Gastroesophageal sphincter (tissue), 4 donors: ENCODE data around the gene ARPC4. TPM values are rescaled to one million over a fixed set of nuclear protein-coding genes. Genes with fewer than 3 reads are reported as not detected.
A peak's percentile ranks its signal among the peaks of the same experiment; 100 is the strongest.

Experiments used
- ATAC-seq: fragments of 150-250 bp; one replicate; pipeline ENCODE4 v1.9.1; 2016; ENCODE audit warnings: mild to moderate bottlenecking, moderate library complexity
- H3K27ac ChIP-seq, 4 donors: fragments of 200-600 bp; sonication (generic) in 3 of 4; 1 replicate in 3 of 4; 2 replicates in 1 of 4; pipeline ENCODE4 v1.5.1; 2016 to 2019
- H3K27me3 ChIP-seq: fragments of 200-600 bp; sonication (generic); one replicate; pipeline ENCODE4 v1.5.1; 2019
- H3K36me3 ChIP-seq, 2 donors: fragments of 200-600 bp; sonication (generic); one replicate each; pipeline ENCODE4 v1.5.1; 2019; ENCODE audit warnings: control low read depth in 1 of 2
- H3K4me1 ChIP-seq, 3 donors: fragments of 200-600 bp; sonication (generic); 1 replicate in 2 of 3; 2 replicates in 1 of 3; pipeline ENCODE4 v1.5.1; 2016 to 2019; ENCODE audit warnings: control low read depth in 2 of 3
- H3K4me3 ChIP-seq, 2 donors: fragments of 200-600 bp; sonication (generic); one replicate each; pipeline ENCODE4 v1.5.1; 2019; ENCODE audit warnings: mild to moderate bottlenecking in 1 of 2, moderate library complexity in 1 of 2
- H3K9me3 ChIP-seq, 3 donors: fragments of 200-600 bp; sonication (generic); one replicate each; pipeline ENCODE4 v1.5.1; 2017 to 2019; ENCODE audit warnings: control low read depth in 2 of 3
- CTCF ChIP-seq, 4 experiments: fragments of 200-600 bp in 2 of 4; fragments of 450-650 bp in 2 of 4; sonication (generic) in 1 of 4; IDR thresholded peaks; one replicate each; pipeline ENCODE4 v1.5.1; 2017 to 2019; ENCODE audit warnings: antibody characterized with exemption in 4 of 4, mild to moderate bottlenecking in 2 of 4, moderate library complexity in 2 of 4
- EP300 ChIP-seq: sonication (generic); formaldehyde crosslinking; IDR thresholded peaks from one replicate; pipeline ENCODE4 v1.6.1; 2017; ENCODE audit warnings: antibody characterized with exemption, mild to moderate bottlenecking
- POLR2A ChIP-seq, 2 donors: fragments of 450-650 bp; IDR thresholded peaks; one replicate each; pipeline ENCODE4 v1.6.1; 2017; ENCODE audit warnings: antibody characterized with exemption in 2 of 2, mild to moderate bottlenecking in 2 of 2, moderate library complexity in 1 of 2
- POLR2AphosphoS5 ChIP-seq: sonication (generic); formaldehyde crosslinking; IDR thresholded peaks from one replicate; pipeline ENCODE4 v1.6.1; 2017; ENCODE audit warnings: antibody characterized with exemption
- WGBS, 2 donors: methylation state at CpG; one replicate each; pipeline ENCODE4 v1.1.5; 2018; ENCODE audit warnings: low coverage in 1 of 2; 5-methylcytosine and 5-hydroxymethylcytosine counted together
- total RNA-seq, 4 donors: library from RNA; depleted of rRNA; stranded (reverse); fragments of >200 nt; gene quantifications; one replicate each; pipeline ENCODE4 v1.1.0, GENCODE V29; 2016

Gene ARPC4
- total RNA-seq, 4 donors from 2014 or later, result 157 to 203 (median 171) TPM

GRCh38 chr3:9776896-9777693 lies 15.8 kb upstream of the ARPC4 start:
- Histone ChIP-seq H3K9me3 (peaks cover 0 to 1% (median 0%) of the 10 kb centered on the region in 3 donors), H3K27me3 (no peaks in the 10 kb centered on the region), H3K4me3 (no peak overlapping the region), H3K36me3 (peaks cover 0 to 32% of the 10 kb centered on the region in 2 donors), H3K4me1 (peaks cover 0 to 15% (median 0%) of the 10 kb centered on the region in 3 donors), H3K27ac (no peak overlapping the region)
- WGBS, 2 donors, result 65 to 91% methylated on average over 5 of the region's 5 CpGs
- ATAC-seq, result no peak
- TF ChIP-seq CTCF (IDR thresholded peaks at IDR 0.05) (no peak), POLR2AphosphoS5 (no peak), POLR2A (IDR thresholded peaks at IDR 0.05) (no peak), EP300 (no peak)

- Histone ChIP-seq H3K4me1 (peaks cover 0 to 15% (median 0%) of the 10 kb centered on the region in 3 donors), H3K4me3 (no peak overlapping the region), H3K9me3 (peaks cover 0 to 1% (median 0%) of the 10 kb centered on the region in 3 donors), H3K36me3 (peaks cover 0 to 38% of the 10 kb centered on the region in 2 donors), H3K27me3 (no peaks in the 10 kb centered on the region), H3K27ac (no peak overlapping the region)
- WGBS, 2 donors, result no CpG with 5 or more reads among the region's 1 CpG
- TF ChIP-seq POLR2AphosphoS5 (no peak), EP300 (no peak), CTCF (IDR thresholded peaks at IDR 0.05) (no peak), POLR2A (IDR thresholded peaks at IDR 0.05) (no peak)
- no peak for ATAC-seq
These were observed 15.2 kb upstream of the ARPC4 start for GRCh38 chr3:9777694-9778021.

- H3K27me3 ChIP-seq, result no peaks in the 10 kb centered on the region
- peak overlapping the region in 1 of 4 donors; percentile 25 for H3K27ac ChIP-seq
- peaks cover 0 to 45% of the 10 kb centered on the region in 2 donors for H3K36me3 ChIP-seq
- peaks cover 0 to 15% (median 0%) of the 10 kb centered on the region in 3 donors for H3K4me1 ChIP-seq
- 75 to 76% methylated on average over 1 to 3 of the region's 5 CpGs for WGBS, 2 donors
- TF ChIP-seq CTCF (IDR thresholded peaks at IDR 0.05) (no peak), POLR2AphosphoS5 (no peak), EP300 (no peak), POLR2A (IDR thresholded peaks at IDR 0.05) (no peak)
- peak; percentile 72 for ATAC-seq
- no peak overlapping the region for H3K4me3 ChIP-seq
- H3K9me3 ChIP-seq, result peaks cover 0 to 1% (median 0%) of the 10 kb centered on the region in 3 donors
These were observed 14.5 kb upstream of the ARPC4 start for GRCh38 chr3:9778143-9779074.

- no peaks in the 10 kb centered on the region for H3K27me3 ChIP-seq
- no peak for TF ChIP-seq CTCF (IDR thresholded peaks at IDR 0.05)
- TF ChIP-seq EP300, result no peak
- TF ChIP-seq POLR2A (IDR thresholded peaks at IDR 0.05), result no peak
- no peak for TF ChIP-seq POLR2AphosphoS5
- H3K36me3 ChIP-seq, result peaks cover 0 to 52% of the 10 kb centered on the region in 2 donors
- no peak overlapping the region for H3K4me3 ChIP-seq
- WGBS, 2 donors, result 73 to 79% methylated on average over 3 of the region's 6 CpGs
- no peak for ATAC-seq
- peak overlapping the region in 1 of 4 donors; percentile 25 for H3K27ac ChIP-seq
- H3K4me1 ChIP-seq, result peaks cover 0 to 15% (median 0%) of the 10 kb centered on the region in 3 donors
- peaks cover 0 to 1% (median 0%) of the 10 kb centered on the region in 3 donors for H3K9me3 ChIP-seq
These were observed 13.7 kb upstream of the ARPC4 start for GRCh38 chr3:9779075-9779593.
